Ascending aorta (tissue), 2 donors: Measurements from ENCODE around the gene DLL3. TPM values are rescaled to one million over a fixed set of nuclear protein-coding genes. Genes with fewer than 3 reads are reported as not detected.
"Not testable (repeated sequence)": the region's sequence is repeated elsewhere in the genome, so short reads cannot be mapped to it uniquely, and the experiment has no call there.

Source experiments
- DNase-seq, 2 donors: peaks; one replicate each; pipeline ENCODE4 v3.0.0-alpha.2; 2019; ENCODE audit warnings: low spot score in 2 of 2
- H3K27ac ChIP-seq, 2 donors: fragments of 200-600 bp; sonication (generic); one replicate each; pipeline ENCODE4 v1.5.1; 2016 to 2017; ENCODE audit warnings: mild to moderate bottlenecking in 1 of 2
- H3K27me3 ChIP-seq: fragments of 200-600 bp; sonication (generic); one replicate; pipeline ENCODE4 v1.5.1; 2017
- H3K36me3 ChIP-seq, 2 donors: fragments of 200-600 bp; sonication (generic); one replicate each; pipeline ENCODE4 v1.5.1; 2016
- H3K4me1 ChIP-seq, 2 donors: fragments of 200-600 bp; sonication (generic); one replicate each; pipeline ENCODE4 v1.5.1; 2016 to 2017; ENCODE audit warnings: mild to moderate bottlenecking in 1 of 2
- H3K4me3 ChIP-seq, 2 donors: fragments of 200-600 bp; sonication (generic); one replicate each; pipeline ENCODE4 v1.5.1; 2016 to 2017; ENCODE audit warnings: mild to moderate bottlenecking in 1 of 2
- H3K9me3 ChIP-seq, 2 donors: fragments of 200-600 bp; sonication (generic); one replicate each; pipeline ENCODE4 v1.5.1; 2016
- intact Hi-C: fragments of 100-400 bp; cut with DNase I; formaldehyde crosslinking; loops from one replicate; pipeline ENCODE4 v1.15.1; 2023
- total RNA-seq: library from RNA; depleted of rRNA; stranded (reverse); fragments of >200 nt; gene quantifications from one replicate; pipeline ENCODE4 v1.1.0, GENCODE V29; 2016
- TF ChIP-seq, protein P1 (sequence below), 3 experiments: fragments of 200-600 bp in 2 of 3; fragments of 450-650 bp in 1 of 3; sonication (generic) in 2 of 3; IDR thresholded peaks; one replicate each; pipeline ENCODE4 v1.5.1; 2016 to 2019; ENCODE audit warnings: antibody characterized with exemption in 3 of 3, mild to moderate bottlenecking in 1 of 3, moderate library complexity in 1 of 3

Gene DLL3, protein sequence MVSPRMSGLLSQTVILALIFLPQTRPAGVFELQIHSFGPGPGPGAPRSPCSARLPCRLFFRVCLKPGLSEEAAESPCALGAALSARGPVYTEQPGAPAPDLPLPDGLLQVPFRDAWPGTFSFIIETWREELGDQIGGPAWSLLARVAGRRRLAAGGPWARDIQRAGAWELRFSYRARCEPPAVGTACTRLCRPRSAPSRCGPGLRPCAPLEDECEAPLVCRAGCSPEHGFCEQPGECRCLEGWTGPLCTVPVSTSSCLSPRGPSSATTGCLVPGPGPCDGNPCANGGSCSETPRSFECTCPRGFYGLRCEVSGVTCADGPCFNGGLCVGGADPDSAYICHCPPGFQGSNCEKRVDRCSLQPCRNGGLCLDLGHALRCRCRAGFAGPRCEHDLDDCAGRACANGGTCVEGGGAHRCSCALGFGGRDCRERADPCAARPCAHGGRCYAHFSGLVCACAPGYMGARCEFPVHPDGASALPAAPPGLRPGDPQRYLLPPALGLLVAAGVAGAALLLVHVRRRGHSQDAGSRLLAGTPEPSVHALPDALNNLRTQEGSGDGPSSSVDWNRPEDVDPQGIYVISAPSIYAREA
- not detected for total RNA-seq

DNA sequence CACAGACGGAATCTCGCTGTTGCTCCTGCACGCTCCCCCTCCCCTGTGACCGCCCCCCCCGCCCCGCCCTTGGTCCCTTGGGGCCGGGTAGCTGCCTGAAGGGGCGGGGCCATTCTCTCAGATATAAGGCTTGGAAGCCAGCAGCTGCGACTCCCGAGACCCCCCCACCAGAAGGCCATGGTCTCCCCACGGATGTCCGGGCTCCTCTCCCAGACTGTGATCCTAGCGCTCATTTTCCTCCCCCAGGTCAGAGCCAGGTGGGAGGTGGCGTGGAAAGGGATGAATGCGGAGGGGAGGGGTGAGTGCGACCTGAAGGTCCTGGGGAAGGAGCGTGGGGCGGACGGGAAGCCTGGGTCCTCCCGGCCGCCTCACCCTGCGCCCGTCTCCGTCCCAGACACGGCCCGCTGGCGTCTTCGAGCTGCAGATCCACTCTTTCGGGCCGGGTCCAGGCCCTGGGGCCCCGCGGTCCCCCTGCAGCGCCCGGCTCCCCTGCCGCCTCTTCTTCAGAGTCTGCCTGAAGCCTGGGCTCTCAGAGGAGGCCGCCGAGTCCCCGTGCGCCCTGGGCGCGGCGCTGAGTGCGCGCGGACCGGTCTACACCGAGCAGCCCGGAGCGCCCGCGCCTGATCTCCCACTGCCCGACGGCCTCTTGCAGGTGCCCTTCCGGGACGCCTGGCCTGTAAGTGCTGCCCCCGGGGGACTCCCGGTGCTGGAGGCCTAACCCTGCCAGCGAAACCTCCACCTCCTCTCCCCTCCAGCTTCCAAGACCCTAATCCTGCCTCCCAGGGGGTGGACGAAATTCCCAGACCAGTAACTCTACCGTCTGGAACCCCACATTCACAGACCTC, at the start of gene DLL3:
TSS of gene DLL3 (plus strand) at position 150 of the 845 bp plus-strand sequence. CDS start at position 178, 28 bp downstream.
- peaks cover 0 to 8% of the 10 kb centered on the region in 2 donors for H3K4me1 ChIP-seq
- no peaks in the 10 kb centered on the region for H3K36me3 ChIP-seq
- no peak within 1 kb of the TSS for H3K27ac ChIP-seq
- H3K4me3 ChIP-seq = peak within 1 kb of the TSS in 1 of 2 donors; percentile 3
- DNase-seq = no peak
- intact Hi-C loops = no loop called here
- no peaks in the 10 kb centered on the region for H3K9me3 ChIP-seq
- TF ChIP-seq, protein P1, sequence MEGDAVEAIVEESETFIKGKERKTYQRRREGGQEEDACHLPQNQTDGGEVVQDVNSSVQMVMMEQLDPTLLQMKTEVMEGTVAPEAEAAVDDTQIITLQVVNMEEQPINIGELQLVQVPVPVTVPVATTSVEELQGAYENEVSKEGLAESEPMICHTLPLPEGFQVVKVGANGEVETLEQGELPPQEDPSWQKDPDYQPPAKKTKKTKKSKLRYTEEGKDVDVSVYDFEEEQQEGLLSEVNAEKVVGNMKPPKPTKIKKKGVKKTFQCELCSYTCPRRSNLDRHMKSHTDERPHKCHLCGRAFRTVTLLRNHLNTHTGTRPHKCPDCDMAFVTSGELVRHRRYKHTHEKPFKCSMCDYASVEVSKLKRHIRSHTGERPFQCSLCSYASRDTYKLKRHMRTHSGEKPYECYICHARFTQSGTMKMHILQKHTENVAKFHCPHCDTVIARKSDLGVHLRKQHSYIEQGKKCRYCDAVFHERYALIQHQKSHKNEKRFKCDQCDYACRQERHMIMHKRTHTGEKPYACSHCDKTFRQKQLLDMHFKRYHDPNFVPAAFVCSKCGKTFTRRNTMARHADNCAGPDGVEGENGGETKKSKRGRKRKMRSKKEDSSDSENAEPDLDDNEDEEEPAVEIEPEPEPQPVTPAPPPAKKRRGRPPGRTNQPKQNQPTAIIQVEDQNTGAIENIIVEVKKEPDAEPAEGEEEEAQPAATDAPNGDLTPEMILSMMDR (IDR thresholded peaks at IDR 0.05) = no peak
- H3K27me3 ChIP-seq = no peaks in the 10 kb centered on the region

DNA sequence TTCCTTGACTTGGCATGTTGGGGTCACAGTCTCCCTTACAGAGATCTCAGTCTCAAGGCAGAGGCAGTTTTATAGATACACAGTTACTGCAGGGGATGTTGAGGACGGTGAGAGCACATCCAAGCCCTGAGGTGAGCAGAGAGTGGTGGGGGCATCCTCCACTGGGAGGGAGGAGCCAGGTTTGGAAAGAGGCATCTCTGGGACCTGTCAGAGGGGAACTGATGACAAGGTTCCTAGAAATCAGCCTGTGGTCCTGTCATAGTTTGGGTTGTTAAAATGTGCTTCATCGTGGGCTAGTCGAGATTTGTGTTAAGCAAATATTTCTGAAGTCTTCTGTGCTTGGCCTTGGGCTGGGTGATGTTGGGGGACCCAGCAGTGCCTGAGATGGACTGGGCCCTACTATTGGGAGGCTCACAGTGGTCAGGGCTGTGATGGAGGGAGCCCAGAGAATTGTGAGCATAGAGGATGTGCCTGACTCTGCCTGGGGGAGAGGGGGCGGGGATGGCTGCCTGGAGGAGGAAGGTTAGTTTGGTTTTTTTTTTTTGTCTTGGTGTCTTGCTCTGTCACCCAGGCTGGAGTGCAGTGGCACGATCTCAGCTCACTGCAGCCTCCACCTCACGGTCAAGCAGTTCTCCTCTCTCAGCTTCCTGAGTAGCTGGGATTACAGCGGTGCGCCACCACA, 49.5 kb upstream of the DLL3 start:
- intact Hi-C loops = loop anchor here (10.0 kb wide), 1 partner anchor 324 kb away; the partner anchor contains the start of gene PAK4
- TF ChIP-seq, protein P1 (IDR thresholded peaks at IDR 0.05) = no peak
- no peak for DNase-seq
- Histone ChIP-seq H3K4me1 (peaks cover 12 to 29% of the 10 kb centered on the region in 2 donors), H3K4me3 (no peak overlapping the region), H3K9me3 (no peaks in the 10 kb centered on the region), H3K27me3 (no peaks in the 10 kb centered on the region), H3K36me3 (peaks cover 28 to 30% of the 10 kb centered on the region in 2 donors), H3K27ac (no peak overlapping the region)

DNA sequence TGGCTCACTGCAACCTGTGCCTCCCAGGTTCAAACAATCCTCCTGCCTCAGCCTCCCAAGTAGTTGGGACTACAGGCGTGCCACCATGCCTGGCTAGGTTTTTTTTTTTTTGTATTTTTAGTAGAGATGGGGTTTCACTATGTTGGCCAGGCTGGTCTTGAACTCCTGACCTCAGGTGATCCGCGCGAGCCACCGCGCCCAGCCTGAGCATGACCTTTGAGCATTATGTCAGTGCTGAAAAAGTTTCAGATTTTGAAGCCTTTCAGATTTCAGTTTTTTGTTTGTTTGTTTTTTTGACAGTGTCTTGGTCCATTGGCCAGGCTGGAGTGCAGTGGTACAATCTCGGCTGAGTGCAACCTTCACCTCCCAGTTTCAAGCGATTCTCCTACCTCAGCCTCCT, 47.5 kb upstream of the DLL3 start:
- intact Hi-C loops, H3K9me3 ChIP-seq, H3K4me3 ChIP-seq, DNase-seq, H3K27ac ChIP-seq, H3K27me3 ChIP-seq: not testable (repeated sequence)
- H3K36me3 ChIP-seq = peaks cover 38 to 40% of the 10 kb centered on the region in 2 donors
- peaks cover 7 to 20% of the 10 kb centered on the region in 2 donors for H3K4me1 ChIP-seq

DNA sequence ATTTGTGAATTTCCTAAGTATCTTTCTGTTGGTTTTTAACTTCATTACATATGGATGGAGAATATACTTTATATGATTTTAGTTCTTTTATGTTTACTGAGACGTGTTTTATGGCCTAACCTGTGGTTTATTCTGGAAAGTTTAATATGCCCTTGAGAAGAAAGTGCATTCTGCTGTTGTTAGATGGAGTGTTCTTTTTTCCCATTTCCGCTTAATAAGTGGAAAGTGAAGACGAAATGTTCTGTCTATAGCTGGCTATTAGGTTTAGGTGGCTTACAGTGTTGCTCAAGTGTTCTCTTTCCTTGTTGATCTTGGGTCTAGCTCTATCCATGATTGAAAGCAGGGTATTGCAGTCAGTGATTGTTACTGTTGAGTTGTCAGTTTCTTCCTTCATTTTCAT, 35.3 kb upstream of the DLL3 start:
- intact Hi-C loops = no loop called here
- Histone ChIP-seq H3K36me3 (peaks cover 71 to 85% of the 10 kb centered on the region in 2 donors), H3K27ac (no peak overlapping the region), H3K9me3 (no peaks in the 10 kb centered on the region), H3K4me1 (no peaks in the 10 kb centered on the region), H3K4me3 (no peak overlapping the region), H3K27me3 (no peaks in the 10 kb centered on the region)
- no peak for DNase-seq
- TF ChIP-seq, protein P1 (IDR thresholded peaks at IDR 0.05) = no peak

DNA sequence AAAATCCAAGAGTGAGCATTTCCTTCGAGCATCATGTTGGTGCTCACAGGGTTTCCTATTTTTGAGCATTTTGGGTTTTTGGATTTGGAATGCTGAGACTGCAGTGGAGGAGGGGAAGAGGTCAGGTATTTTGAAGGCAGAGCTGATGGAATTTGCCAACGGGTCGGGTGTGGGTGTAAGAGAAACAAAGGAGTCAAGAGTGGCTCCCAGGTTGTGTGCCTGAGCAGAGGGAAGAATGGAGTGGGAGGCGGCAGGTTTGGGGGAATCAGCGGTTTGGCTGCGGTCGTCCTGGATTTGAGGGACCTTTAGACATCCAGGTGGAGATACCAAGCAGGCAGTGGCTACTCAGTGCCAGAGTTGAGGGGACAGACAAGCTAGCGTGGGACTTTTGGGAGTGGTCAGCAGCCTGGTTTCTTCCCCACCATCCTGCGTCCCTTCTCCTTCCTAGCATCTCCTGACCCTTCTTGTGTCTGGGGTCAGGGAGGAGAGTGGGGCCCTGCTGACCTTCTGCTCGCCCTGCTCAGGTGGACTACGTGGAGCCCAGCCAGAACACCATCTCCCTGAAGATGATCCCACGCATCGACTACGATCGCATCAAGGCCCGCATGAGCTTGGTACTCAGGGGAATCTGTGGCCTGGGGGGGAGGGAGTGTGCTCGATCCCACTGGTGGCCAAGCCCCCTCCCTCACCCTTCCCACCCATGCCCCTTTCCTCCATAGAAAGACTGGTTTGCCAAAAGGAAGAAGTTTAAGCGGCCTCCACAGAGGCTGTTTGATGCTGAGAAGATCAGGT, 32.6 kb upstream of the DLL3 start:
- TF ChIP-seq, protein P1 (IDR thresholded peaks at IDR 0.05) = no peak
- DNase-seq = no peak
- intact Hi-C loops = no loop called here
- H3K27me3 ChIP-seq = no peaks in the 10 kb centered on the region
- peaks cover 72 to 85% of the 10 kb centered on the region in 2 donors for H3K36me3 ChIP-seq
- H3K9me3 ChIP-seq = no peaks in the 10 kb centered on the region
- H3K4me1 ChIP-seq = no peaks in the 10 kb centered on the region
- no peak overlapping the region for H3K27ac ChIP-seq
- H3K4me3 ChIP-seq = no peak overlapping the region
